Activated CD4-positive, alpha-beta T cell treated with anti-CD3 and anti-CD28 coated beads, Interleukin-10, Interleukin-2, amounts not matched to agents 100 ng/mL and 50 ng/mL, durations not matched to agents 16 hours and 8 hours (primary cell): Measurements from ENCODE around the gene TCP1.
"Not testable (repeated sequence)": the region's sequence is repeated elsewhere in the genome, so short reads cannot be mapped to it uniquely, and the experiment has no call there.

Source experiments
- DNase-seq: peaks from one replicate; pipeline ENCODE4 v3.0.0-alpha.2; 2020

TCP1 gene

DNA sequence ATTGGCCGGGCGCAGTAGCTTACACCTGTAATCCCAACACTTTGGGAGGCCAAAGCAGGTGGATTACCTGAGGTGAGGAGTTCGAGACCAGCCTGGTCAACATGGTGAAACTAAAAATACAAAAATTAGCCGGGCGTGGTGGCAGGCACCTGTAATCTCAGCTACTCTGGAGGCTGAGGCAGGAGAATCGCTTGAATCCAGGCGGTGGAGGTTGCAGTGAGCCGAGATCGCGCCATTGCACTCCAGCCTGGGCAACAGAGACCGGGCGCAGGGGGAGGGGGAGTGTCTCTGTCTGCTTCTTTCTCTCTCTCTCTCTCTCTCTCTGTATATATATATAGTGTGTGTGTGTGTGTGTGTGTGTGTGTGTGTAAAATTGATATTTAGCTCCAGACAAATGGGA lies 56.9 kb downstream of the TCP1 start:
- not testable (repeated sequence) for DNase-seq

DNA sequence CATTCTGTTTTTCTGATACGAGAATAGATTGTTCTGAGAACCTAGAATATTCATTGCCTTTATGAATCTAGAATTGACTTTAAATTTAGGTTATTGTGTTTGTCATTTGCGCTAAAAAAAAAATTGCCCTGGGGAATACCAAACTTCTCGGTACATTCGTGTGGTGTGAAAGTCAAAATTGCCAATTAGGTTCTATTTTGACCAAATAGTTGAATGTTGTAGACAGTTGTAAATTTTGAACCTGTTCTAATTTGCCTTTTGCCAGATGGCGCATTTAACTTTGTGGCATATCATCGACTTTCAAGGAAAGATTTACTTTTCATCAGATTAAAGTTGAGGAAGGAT lies 59.1 kb downstream of the TCP1 start:
- no peak for DNase-seq

DNA sequence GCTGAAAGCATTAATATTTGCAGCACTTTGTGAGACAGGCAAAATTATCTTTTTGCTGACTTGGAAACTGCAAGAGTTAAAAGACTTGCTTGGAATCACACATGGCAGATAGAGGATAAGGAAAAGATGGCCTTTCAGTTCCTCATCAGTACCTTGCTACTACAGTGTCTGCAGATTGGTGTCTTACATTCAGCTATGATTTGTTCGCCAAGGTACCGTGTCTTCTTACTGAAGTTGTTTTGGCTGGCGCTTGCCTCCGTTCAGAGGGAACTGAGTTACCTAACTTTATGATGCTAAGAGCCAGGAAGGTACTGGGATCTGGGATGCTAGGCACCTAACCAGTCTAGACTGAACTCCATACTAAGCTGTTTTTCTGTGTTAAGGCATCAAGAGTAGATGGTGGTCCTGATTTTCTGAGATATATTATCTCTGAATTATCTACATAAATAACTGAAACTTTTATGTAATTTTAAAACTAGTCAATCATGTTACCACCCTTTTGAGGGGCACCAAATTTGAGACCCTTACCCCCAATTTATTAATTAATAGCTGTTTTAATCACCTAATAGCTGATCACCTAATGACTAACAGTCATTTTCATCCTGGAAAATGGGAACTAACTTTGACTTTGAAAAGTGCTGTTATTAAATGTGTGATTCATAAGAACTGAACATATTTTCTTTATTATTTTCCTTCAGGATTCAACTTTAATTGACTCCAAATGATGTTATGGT lies 59.6 kb downstream of the TCP1 start:
- DNase-seq, result peak; percentile 24

DNA sequence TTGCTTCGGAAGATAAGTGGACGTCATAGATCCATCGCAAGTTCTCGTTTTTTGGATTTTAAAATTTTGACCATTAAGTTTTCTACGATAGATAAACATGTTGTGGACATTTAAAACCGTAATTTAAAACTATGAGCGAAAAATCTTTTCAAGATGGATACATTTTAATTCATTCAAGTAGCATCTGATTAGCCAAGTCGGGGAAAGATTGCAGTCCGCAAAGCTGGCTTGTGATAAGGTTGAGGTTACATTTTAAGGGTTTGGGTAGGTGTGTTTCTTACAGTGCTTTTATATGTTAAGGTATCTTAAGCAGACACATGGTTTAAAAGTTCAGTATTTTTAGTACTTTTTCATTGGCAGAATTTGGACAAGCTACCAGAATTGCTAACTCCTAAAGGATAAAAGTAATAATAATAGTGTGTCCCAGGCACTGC lies 60.9 kb downstream of the TCP1 start:
- no peak for DNase-seq
